HG03196 (cell line): ENCODE data around the gene HP1BP3.
"Not testable (repeated sequence)": the region's sequence is repeated elsewhere in the genome, so short reads cannot be mapped to it uniquely, and the experiment has no call there.

Experiments used
- ATAC-seq: cut with Tn5 transposase; IDR thresholded peaks from one replicate; pipeline ENCODE4 v1.9.1; 2021; ENCODE audit not compliant: unreplicated experiment

HP1BP3 gene

GRCh38 chr1:20787029-20787839, at the start of gene HP1BP3:
TSS of gene HP1BP3 (minus strand) at chr1:20787307. CDS start at chr1:20780440, 6,867 bp downstream.
- peak; percentile 40 for ATAC-seq

DNA sequence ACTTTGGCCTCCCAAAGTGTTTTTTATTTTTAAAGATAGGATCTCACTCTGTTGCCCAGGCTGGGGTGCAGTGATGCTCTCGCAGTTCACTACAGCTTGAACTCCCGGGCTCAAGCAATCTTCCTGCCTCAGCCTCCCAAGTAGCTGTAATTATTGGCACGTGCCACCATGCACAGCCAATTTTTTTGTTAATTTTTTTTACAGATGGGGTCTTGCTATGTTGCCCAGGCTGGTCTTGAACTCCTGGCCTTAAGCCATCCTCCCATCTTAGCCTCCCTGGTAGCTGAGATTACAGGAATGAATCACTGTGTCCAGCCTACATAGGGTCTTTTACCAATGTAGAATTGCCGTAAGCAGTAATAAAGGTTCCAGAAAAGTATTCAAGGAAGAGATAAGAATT, 49.1 kb upstream of the HP1BP3 start:
- no peak for ATAC-seq

DNA sequence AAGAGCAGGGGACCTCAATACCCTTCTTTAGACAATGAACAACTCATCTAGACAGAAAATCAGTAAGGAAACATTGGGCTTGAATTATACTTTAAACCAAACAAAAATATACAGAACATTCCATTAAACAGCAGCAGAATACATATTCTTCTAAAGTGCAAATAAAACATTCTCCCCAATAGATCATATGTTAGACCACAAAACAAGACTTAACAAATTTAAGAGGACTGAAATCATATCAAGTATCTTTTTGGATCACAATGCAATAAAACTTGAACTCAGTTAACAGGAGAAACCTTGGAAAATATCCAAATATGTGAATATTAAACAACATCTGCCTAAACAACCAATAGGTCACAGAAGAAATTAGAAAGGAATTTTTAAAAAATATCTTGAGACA, 47.7 kb upstream of the HP1BP3 start:
- ATAC-seq, result no peak

- no peak for ATAC-seq
Observed at GRCh38 chr1:20834192-20834591, 47.1 kb upstream of the HP1BP3 start.

GRCh38 chr1:20830378-20830777, 43.3 kb upstream of the HP1BP3 start:
- ATAC-seq, result no peak

DNA sequence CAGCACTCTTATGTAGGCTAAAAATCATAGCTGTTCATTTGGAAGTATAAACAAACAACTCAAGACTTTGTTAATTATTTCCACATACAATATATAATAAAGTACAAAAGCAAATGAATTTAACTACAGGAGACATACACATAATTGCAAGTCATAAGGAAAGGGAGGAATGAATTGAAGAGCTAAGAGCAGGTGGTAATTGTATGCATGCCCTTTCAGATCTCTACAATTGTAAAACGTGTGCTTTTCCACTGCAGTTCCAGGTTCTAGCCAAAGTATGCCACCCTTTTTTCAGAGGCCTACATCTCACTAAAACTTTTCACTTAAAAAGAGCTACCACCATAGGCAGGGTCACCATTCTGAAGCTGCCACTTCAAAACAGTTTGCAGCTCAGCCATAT, 42.8 kb upstream of the HP1BP3 start:
- ATAC-seq, result no peak

DNA sequence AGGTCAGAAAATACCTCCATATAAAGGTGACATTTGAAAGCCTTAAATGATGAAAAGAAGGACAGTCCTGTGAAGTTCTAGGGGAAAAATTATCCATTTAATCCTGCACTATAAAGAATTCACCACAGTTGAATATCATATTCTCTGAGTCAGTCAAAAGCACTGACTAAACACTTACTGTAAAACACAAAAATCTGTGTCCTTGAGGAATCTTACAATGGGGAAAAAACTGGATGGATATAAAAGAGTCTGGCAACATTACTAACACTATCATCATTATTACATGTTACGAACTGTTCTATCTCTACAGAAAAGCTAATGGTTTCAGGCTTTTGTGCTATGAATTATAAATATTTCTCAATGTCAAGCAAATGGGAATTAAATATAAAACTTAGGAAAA, 42.4 kb upstream of the HP1BP3 start:
- no peak for ATAC-seq

DNA sequence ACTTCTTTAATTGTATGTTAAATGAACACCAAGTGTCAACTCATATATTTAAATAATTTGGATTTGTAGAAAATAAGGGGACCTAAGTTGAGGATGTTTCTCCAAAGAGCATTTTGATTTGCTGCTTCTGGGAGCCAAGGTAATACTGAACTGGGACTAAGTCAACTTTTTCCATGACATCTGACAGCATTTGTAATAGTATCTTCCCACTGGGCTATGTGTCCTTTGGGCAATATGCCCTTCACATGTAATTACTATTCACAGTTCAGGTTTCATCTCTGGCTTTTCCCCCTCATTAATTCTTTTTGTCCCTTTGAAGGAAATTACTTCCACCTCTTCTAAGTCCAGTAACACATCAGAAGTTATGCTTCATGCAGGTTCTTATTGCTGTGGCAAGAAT, 36.7 kb upstream of the HP1BP3 start:
- no peak for ATAC-seq

DNA sequence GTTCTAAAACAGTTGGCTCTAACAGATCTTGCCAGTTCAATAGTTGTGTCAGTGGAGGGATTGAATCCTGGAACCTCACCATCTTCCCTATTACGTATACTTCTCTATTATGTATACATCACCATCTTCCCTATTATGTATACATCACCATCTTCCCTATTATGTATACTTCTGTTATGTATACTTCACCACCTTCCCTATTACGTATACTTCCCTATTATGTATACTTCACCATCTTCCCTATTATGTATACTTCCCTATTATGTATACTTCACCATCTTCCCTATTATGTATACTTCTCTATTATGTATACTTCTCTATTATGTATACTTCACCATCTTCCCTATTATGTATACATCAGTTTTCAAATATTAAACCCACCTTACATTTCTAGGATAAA, 34.4 kb upstream of the HP1BP3 start:
- no peak for ATAC-seq

DNA sequence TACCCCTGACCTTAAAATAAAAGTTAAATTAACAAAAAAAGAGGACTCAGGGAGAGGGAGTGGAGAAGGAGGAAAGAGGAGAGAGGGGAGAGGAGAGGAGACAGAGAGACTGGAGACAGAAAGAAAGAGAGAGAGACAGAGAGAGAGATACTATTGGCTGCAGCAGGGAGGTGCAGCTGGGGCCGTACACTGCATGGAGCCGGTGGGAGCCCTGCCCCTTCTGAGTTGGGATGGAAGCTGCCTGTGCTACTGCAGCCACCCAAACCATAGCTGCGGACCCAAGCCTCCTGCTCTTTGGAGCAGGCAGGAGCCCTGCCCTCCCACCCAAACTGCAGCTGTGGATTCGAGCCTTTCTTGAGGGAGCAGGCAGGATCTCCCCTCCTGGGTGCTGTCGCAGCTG, 32.7 kb upstream of the HP1BP3 start:
- ATAC-seq, result no peak

GRCh38 chr1:20814534-20814871, 27.4 kb upstream of the HP1BP3 start:
- no peak for ATAC-seq

DNA sequence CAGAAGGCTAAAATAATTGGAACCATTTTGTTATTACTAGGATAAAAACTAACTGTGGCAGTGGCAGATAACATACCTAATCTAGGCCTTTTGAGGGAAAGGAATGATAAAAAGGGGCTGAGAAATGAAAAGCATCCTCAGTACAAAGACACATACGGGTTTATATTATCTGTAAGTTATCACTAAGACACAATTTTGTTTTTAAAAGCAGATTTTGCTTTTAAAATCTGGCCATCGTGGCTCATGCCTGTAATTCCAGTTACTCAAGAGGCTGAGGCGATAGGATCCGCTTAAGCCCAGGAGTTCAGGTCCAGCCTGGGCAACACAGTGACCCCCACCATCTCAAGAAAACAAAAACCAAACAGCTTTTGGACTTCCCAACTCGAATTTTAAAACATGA, 24.8 kb upstream of the HP1BP3 start:
- ATAC-seq, result no peak

DNA sequence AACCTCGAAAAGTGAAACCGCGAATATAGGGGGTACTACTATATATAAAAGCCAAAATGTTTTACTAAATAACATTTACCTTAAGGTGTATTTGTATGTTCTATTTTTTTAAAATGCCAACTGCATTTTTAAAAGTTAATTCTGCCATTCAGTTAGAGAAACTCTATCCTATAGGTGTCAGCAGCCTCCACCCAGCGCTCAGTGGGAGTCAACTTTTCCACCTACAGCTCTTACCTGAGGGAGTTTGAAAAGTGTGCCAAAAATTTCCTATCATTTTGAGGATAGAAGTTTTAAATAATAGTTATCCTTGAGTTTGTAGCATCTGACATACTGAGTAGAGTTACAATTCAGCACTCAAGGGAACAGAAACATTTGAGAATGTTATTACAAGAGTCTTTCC, 6.1 kb upstream of the HP1BP3 start:
- no peak for ATAC-seq

DNA sequence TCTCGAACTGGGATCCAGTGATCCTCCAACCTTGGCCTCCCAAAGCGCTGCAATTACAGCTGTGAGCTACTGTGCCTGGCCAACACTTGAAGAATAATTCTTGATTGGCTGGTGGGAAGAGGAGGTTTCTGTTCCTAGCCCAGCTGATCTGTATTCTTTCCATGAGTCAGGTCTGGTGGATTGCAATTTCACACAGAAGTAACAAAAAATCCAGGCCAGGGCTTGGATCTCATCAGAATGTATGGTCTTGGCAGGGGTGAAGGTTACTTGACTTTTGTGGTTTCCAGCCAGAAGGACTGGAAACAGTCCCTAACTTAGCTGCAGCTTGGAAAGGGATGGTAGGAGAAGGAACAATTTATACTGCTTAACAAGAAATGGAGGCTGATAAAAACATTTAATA, 5.1 kb upstream of the HP1BP3 start:
- ATAC-seq, result no peak

DNA sequence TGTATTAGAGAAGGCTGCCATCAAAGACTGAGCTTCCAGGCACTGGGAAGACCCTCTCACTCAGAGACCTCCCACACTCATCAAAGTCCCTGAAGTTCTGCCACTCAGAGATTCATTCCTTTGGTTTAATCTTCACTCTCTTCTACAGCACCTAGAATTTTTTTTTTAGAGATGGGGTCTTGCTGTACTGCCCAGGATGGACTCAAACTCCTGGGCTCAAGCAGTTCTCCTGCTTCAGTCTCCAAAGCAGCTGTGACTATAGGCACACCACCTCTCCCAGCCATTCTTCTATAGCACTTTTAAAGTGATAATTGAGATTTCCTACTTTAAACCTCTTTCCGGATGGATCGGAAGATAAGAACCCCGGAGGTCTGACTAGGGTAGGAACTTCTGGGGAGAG, 3.7 kb upstream of the HP1BP3 start:
- no peak for ATAC-seq

GRCh38 chr1:20789598-20789997, 2.5 kb upstream of the HP1BP3 start:
- ATAC-seq, result not testable (repeated sequence)

GRCh38 chr1:20787840-20788795, 1.0 kb upstream of the HP1BP3 start:
- ATAC-seq, result no peak

- ATAC-seq, result peak; percentile 71
Observed at GRCh38 chr1:20786253-20787028, 666 bp downstream of the HP1BP3 start.

DNA sequence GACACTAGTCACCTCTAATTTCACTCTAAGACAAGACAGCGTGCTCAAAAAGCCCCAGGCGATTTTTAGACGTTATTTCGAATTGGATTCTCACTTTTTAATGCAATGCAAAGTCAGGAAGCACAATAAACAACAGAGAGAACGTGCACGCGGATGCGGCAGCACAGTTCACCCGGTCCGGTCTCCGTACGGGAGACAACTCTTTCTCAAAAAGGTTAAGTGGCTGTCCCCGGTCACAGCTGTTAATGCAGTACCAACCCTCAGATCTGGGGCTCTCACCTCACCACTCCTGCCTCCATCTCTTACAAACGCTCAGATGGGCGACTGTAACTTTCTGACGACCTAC, 1.2 kb downstream of the HP1BP3 start:
- peak; percentile 3 for ATAC-seq

GRCh38 chr1:20775700-20776099, 11.4 kb downstream of the HP1BP3 start:
- no peak for ATAC-seq

GRCh38 chr1:20771780-20772179, 15.3 kb downstream of the HP1BP3 start:
- no peak for ATAC-seq
